ENCODE results near the gene NPAS1.
A peak's percentile ranks its signal among the peaks of the same experiment; 100 is the strongest.
"Not testable (repeated sequence)": the region's sequence is repeated elsewhere in the genome, so short reads cannot be mapped to it uniquely, and the experiment has no call there.

NPAS1 gene

GRCh38 chr19:46990991-46991676, 28.5 kb upstream of the NPAS1 start:
- ATAC-seq (peak; percentile 66), DNase-seq (peak; percentile 73)

- no peak for ATAC-seq
- no peak for DNase-seq
Measured at GRCh38 chr19:46992699-46993535, 26.7 kb upstream of the NPAS1 start.

DNA sequence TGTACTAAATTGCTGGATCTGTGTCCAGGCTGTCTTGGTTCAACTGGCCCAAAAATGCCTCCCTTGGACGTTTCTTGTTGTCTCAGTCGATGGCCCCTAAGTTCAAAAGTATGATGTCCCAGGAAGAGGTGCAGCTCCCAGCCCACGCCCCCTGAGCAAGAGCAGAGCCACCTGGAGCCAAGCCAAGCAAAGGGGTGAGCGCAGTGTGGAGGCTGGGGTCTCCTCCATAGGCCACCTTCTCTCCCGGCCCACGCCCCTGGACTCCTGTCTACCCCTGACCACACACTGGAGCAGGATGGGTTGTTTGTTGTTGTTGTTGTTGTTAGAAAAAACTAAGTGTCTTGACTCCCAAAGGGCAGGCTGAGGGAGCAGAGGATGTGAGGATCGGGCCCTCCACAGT, 26.0 kb upstream of the NPAS1 start:
- DNase-seq (no peak), ATAC-seq (no peak)

- DNase-seq (no peak), ATAC-seq (no peak)
Measured at GRCh38 chr19:46994141-46994686, 25.4 kb upstream of the NPAS1 start.

DNA sequence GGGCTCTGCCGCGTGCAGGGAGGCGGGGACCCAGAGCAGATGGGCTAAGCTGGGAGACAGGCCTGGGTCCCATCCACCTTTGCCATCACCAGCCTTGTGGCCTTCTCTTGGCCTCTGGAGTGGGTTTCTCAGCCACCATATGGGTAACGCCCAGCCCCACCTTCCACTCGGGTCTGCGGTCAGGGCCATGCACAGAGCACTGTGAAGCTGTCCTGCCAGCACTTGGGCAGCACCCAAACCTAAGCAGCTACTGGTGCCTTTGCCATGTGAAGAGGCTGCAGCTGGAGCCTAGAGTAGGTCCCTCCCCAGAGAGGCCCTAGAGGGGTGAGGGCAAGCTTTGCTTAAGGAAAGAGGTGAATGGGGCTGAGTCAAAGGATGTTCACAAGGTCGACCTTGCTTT, 24.1 kb upstream of the NPAS1 start:
- ATAC-seq (no peak), DNase-seq (no peak)

- ATAC-seq (no peak), DNase-seq (no peak)
Measured at GRCh38 chr19:46998445-46999125, 21.1 kb upstream of the NPAS1 start.

DNA sequence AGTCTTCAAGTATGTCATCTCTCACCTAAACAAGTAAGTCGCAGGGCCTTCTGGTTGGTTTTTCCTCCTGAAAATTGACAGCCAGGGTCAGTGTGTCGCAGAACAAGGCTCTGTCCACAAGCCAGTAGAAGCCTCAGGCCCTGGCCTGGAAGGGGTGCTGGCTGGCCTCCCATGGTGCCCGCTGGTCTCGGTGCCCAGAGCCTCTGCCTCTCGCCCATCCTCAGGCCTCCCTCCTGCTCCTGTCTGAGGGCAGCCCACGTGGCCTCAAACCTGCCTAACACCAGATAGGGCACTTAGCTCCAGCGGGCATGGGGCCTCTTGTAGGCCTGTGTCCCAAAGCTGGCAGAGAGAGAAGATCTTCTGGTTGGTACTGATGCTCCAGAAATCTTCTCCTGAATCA, 20.3 kb upstream of the NPAS1 start:
- ATAC-seq: no peak
- DNase-seq: no peak

- ATAC-seq: no peak
- no peak for DNase-seq
Measured at GRCh38 chr19:46999878-47000277, 19.8 kb upstream of the NPAS1 start.

- ATAC-seq (no peak), DNase-seq (no peak)
Measured at GRCh38 chr19:47000373-47000772, 19.3 kb upstream of the NPAS1 start.

DNA sequence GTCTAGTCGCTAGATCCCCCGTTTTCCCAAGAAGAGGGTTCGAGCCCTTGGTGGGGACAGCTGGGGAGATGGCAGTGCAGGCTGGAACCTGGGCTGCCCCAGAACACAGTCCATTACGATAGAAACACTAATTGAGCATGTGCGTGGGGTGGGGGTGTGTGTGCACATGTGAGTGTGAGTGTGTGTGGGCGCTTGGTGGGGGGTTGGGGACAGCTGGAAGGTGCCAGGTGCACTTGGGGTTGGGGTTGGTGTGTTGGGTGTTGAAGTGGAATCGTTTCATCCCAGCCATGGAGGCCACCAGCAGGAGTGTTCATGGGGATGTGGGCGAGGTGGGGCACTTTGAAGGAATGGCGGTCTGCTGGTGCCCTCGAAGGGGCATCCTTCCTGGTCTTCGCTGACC, 18.1 kb upstream of the NPAS1 start:
- DNase-seq (no peak), ATAC-seq (no peak)

GRCh38 chr19:47002106-47002766, 17.4 kb upstream of the NPAS1 start:
- ATAC-seq (no peak), DNase-seq (no peak)

DNA sequence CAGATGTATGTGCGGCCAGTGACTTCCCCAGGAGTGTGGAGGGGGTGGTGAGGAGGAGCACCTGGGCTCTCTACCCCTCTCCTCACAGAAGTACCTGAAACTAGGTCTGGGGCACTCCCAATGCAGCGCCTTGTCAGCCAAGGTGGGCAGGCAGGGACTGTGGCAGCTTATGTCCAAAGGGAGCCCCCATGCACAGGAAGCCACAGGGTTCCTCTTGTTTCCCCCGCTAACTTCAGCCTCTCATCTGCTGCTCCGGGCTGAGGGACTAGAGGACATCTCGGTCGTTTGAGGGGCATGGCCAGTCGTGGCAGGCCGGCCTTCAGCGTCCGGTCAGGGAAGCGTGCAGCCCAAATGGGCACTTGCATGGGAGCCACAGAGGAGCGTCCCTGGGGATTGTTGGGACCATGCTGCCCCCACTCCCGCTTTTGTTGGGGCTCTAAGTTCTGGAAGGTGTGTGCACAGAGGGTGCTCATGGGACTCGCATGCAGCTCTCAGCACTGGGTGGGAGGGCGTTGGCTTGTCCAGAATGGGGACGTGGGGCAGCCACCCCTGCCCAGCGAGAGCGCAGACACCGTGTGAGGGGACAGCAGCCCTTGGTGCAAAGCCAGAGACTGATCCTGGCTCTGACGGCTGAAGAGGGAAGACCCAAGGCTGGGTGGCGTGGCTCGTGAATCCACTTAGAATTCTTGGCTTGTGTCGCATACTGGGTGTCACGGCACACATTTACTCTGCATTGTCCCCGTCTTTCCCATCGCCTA, 16.6 kb upstream of the NPAS1 start:
- DNase-seq (no peak), ATAC-seq (peak; percentile 33)

GRCh38 chr19:47003611-47004465, 15.8 kb upstream of the NPAS1 start:
- DNase-seq (no peak), ATAC-seq (no peak)

- DNase-seq: no peak
- no peak for ATAC-seq
Measured at GRCh38 chr19:47005164-47005641, 14.4 kb upstream of the NPAS1 start.

- ATAC-seq (no peak), DNase-seq (no peak)
Measured at GRCh38 chr19:47005873-47006272, 13.8 kb upstream of the NPAS1 start.

GRCh38 chr19:47006496-47006895, 13.1 kb upstream of the NPAS1 start:
- no peak for DNase-seq

DNA sequence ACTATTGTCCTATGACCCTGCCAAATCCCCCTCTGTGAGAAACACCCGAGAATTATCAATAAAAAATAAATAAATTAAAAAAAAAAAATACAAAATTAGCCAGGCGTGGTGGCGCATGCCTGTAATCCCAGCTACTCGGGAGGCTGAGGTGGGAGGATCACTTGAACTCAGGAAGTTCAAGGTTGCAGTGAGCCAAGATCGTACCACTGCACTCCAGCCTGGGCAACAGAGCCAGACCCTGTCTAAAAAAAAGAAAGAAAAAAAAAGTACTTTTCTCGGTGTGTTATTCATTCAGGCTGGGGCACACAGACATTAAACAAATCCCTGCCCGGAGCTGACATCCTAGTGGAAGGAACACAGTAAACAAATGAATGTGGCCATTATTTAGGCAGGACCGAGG, 9.1 kb upstream of the NPAS1 start:
- ATAC-seq, DNase-seq: not testable (repeated sequence)

More at GRCh38 chr19:47006496-47006895, 13.1 kb upstream of the NPAS1 start:
- ATAC-seq: no peak

GRCh38 chr19:47012617-47013016, 7.0 kb upstream of the NPAS1 start:
- no peak for ATAC-seq

DNA sequence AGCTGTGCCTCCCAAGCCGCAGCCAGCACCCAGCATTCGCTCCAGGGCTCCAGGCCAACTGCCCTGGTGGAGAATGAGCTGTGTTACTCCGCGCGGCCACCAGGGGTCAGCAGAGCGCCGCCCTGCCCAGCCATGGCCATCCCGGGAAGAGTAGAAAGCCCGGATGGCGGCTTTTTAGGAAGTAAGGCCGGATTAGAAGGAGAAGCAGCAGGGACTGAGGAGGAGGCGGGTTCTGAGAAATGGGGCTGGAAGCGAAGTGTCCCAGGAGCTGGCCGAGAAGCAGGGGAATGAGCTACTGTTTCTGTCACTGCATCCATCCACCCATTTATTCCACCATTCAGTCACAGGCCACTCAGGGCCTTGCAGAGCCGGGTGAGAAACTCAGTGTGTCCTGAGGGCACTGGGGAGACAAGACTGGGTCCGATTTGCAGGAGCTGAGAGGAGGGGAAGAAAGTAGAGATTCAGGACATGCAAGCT, 6.6 kb upstream of the NPAS1 start:
- ATAC-seq (peak; percentile 88), DNase-seq (peak; percentile 78)

More at GRCh38 chr19:47012617-47013016, 7.0 kb upstream of the NPAS1 start:
- DNase-seq: no peak

GRCh38 chr19:47018923-47019322, 714 bp upstream of the NPAS1 start:
- DNase-seq (no peak), ATAC-seq (no peak)
